NCI-H2227 (cell line): ENCODE data around the gene TMEM109.
A peak's percentile ranks its signal among the peaks of the same experiment; 100 is the strongest.
"Not testable (repeated sequence)": the region's sequence is repeated elsewhere in the genome, so short reads cannot be mapped to it uniquely, and the experiment has no call there.

Source experiments
- DNase-seq: peaks from one replicate; lab custom pipeline; 2025; ENCODE audit not compliant: unreplicated experiment; lab: John Stamatoyannopoulos, UW

TMEM109 gene

DNA sequence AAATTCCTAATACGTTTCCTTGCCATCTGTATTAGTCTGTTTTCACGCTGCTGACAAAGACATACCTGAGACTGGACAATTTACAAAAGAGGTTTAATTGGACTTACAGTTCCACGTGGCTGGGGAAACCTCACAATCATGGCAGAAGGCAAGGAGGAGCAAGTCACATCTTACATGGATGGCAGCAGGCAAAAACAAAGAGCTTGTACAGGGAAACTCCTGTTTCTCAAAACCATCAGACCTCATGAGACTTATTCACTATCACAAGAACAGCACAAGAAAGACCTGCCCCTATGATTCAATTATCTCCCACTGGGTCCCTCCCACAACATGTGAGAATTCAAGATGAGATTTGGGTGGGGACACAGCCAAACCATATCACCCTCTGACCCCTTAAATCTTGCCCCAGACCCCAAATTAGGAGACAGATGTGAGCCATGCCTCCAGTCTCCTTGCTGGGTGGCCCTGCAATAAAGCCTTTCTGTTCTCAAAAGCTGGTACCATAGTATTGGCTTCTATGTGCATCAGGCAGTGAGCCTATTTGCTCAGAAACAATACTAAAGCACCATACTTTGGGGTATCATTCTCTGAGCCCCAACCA, 4.2 kb upstream of the TMEM109 start:
- not testable (repeated sequence) for DNase-seq

DNA sequence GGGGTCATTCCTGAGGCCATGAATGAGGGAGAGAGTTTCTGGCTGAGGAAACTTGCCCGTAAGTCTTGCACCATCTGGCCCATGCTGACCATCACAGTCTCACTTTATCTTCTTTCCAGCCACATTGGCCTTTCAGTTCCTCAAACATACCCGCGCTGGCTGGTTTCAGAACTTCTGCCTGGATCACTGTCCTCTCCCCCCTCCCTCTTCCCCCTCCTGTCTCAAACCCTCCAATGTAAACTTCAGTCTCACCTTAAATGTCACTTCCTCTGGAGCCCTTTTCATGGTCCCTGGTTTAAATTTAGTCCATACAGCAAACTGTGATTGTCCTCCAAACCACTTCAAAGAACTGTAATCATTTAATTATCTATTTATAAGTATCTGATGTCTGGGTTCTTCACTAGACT, 3.7 kb upstream of the TMEM109 start:
- DNase-seq = no peak

DNA sequence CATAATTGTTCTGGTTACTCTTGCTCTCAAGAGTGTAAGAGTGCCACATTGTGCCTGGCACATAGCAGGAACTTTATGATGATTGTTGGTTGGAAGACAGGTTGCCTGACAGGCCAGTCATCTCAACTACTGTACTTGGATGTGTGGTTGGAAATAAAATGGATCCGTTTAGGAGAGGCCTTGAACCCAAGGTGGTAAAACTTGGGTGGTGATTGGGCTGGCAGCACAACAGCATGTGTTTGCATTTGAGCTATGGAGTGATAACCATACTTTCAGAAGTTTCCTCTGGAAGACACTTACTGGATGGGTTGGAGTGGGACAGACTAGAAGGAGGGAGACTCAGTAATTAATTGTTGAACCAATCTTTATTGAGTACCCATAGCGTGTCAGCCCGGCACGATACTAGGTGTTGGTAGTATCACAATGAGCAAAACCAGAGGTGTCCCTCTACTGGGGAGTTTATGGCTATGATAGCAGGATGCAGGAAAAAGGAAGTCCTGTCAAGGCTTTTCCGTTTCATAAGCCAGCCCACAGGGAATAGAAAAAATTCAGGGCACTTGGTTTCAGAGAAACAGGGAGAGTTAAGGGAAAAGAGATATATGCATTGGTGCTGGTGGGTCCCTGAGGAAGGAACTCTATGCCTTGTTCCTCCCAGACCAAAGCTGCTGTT, 3.1 kb upstream of the TMEM109 start:
- no peak for DNase-seq

DNA sequence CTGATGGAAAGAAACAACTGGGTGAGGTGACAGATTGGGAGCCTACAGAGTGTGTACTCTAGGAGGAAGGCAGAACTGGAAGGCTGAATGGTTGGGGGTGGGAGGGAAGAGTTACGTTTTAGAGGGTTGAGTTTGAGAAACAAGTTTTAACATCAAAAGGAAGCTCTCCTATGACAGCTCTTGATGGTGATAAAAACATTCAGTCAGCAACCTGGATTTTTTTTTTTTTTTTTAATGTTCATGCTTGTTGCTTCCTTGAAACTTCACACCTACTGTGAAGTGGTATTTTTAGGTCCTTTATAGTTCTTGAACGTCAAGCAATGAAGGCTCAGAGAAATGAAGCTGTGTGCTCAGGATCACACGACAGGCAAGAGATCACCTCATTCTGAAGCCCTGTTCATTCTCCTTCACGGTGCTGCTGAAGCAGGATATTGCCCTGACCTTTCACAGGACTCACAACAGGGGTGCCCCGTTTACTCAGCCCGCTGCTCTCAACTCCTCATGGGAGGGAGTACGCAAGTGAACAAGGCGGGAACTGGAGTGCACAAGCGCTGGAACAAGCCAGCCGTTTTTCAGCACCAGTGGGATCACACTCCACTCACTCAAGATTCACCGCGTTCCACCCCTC, 1.6 kb upstream of the TMEM109 start:
- peak; percentile 59 for DNase-seq

DNA sequence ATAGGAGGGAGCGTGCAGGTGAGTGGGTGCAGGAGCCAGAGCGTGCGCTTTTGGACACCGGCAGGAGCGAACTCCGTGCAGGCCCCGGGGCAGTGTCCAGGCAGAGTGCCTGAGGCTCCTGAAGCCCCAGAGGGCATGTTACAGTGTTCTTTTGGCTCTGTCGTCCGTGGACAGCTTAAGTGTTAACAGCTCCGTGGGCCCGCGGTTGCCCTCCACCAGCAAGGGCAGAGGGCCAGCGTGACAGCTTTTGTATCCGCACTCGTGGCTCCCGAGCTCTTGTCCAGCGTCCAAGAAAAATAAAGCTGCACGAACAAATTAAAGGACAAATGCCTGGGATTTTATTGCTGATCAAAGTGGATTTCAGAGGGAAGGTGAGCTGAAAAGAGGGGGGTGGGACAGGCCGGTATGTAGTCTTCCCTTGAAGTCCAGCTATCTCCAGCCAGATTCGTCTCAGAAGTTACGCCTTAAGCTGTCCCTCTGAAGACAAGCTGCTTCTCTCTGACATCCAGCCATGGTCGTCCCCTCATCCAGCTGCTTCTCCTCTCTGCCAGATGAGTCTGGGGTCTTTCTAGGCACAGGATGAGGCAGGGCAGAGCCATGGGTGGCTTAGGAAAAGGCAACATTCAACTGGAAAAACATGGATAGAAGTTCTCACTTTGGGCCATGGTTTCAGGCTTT, 968 bp upstream of the TMEM109 start:
- DNase-seq = peak; percentile 25

DNA sequence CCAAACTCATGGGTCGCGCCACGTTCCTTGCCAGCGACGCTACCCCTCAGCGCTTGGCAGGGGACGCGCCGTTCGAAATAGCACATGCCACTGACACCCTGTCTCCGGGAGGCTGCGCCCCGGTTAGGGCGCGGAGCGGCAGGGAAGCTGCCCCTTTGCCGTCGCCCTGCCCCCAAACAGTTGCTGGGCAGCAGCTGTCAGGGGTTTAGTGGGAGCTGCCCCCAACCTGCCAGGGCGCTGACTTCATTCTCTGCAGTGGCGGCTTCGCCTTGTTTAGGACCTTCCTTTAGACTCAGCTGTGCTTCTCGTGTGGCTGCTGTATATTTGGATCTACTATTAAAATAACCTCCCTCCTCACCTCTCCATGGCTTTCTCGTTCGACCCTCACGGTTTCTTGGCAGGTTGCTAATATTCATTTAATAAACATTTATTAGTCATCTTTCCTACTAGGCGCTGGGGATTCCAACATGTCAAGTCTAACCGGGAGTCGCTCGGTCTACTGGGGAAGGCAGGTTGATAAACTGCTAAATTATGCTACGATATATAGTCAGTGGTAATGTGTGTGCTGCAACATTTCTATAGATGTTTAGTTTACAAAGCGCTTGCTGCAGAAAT, 782 bp downstream of the TMEM109 start:
- peak; percentile 44 for DNase-seq

DNA sequence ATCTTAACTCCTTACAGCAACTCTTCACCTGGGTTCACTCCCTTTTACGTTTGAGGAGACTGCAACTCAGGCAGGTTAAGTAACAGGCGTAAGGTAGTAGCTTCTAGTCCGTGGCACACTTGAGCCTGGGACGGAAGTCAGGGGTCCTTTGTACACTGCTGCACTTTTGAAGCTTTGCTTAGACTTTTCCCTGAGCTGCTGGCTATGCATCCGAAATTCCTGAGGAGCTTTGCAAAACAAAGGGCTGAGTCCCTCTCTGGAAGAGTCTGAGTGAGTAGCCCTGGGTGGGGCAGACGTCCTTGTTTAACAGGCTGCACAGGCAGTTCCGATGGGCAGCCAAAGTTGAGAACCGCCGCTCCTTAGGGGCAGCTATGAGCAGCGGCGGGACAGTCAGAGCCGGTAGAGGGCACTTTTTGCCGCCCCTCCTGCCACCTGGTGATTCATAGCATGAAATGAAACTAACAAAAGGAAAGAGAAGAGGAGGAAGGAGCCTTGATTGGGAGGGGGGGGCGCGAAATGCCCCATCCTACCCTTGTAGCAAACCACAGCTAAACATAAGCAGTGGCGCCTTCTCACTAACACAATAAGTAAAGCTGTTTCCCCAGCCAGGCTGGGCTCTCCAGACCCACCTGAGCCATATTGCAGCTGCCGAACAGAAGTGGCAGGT, 1.4 kb downstream of the TMEM109 start:
- DNase-seq = peak; percentile 23

DNA sequence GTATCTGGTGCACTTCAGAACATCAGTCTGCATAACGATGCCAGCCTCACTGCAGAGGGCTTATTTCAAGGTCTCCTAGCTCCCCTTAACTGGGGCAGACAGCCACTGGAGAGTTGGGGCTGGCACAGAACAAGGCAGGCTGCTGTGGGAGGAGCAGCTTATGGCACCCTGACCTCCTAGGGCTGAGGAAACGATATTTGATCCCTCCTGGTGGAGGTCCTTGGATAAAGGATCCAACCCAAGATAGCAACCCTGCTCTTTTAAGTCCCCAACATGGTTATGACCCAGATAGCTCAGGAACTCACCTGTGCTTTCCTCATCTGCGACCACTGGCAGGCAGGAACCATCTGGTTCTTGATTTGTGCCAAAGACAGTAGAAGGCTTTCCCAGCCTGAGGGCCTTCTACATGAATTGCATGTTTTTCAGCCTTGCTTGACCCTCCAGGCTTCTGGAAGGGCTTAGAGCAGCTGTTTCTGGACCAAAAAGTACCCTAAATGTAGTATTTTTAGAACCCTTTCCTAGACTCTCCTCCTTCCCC, 2.8 kb downstream of the TMEM109 start:
- no peak for DNase-seq

DNA sequence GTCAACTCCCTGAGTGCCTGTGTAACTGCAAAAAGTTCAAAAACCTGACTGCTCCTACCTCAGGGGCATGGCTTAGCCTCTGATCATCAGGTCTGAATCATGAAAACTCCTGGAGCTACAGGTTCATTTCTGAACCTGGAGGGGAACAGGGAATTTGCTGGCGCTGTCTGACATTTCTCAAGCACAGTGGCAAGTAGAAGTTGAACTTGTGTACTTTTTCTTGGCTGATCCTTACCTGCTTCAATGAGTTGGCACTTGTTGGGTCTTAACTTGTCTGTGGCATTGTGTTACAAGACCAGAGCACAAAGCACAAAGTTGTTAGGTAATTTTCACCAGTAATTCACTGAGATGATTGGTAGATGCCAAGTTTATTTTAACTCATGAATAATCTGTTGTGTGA, 3.3 kb downstream of the TMEM109 start:
- no peak for DNase-seq

DNA sequence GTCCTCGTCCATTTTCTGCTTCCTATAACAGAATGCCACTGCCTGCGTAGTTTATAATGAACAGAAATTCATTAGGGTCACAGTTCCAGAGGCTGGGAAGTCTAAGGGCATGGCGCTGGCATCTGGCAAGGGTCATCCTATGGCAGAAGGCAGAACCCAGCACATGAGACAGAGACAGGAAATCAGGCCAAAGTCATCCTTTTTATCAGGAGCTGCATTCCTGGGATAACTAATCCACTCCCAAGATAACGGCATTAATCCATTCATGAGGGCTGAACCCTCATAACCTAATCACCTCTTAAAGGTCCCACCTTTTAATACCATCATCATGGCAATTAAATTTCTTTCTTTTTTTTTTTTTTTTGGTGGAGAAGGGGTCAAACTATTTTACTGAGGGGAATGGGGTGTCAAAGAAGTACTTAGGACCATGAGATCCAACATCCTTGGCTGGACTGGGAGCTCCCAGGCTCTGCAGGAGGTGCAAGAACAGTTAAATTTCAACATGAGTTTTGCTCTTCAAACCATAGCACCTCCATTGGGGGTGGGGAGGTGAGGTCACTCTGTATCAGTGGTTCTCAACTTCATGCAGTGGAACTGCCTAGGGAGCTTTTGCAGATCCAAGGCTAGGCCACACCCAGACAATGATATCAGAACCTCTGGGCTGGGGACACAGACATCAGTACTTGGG, 4.4 kb downstream of the TMEM109 start:
- no peak for DNase-seq

DNA sequence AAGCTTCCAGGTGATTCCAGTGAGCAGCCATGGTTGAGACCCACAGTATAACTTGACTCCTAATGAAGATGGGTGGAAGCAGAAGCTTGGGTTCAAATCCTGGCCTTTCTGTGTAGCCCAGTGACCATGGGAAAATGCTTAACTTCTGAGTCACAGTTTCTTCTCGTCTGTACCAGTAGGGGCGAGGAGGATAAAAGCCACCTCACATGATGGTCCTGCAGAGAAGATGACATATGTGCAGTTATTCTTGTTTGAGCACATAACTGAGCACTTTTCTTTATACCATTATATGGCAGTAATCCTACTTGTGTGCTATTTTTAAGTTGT, 4.9 kb downstream of the TMEM109 start:
- DNase-seq = no peak

DNA sequence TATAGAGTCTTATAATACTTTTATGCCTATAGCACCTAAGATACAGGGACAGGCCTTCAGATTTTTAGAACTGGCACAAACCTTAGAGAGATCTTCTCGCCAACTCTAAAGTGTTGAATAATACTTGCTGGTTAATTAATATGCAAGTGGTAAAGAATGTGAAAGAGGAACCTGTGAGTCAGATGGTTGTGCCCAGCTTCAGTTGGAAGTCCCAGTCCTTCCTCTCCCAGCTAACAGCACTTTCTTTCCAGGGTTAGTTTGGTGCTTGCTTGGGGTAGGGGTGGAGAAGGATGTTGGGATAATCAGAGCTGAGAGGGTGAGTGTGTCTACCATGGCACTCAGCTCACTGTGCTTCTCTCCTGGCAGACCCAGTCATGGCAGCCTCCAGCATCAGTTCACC, 5.4 kb downstream of the TMEM109 start:
- DNase-seq = no peak

DNA sequence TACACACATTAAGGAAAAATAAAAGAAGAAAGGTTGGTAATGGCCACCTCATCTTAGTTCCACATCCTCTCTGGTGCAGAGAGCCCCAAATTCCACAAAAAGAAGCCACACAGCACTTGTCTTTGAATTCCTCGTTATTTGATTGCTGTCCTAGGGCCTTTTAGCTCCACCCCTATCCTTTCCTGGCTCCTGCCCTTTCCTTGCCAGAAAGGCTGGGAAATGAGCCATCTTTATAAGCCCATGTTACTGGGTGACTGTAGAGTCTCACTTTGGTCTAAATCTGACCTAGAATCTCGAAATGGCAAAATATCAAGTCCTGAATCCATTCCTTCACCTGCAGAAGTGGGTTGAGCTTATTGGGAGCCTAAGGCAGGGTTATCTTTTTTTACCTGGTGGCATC, 6.0 kb downstream of the TMEM109 start:
- no peak for DNase-seq

DNA sequence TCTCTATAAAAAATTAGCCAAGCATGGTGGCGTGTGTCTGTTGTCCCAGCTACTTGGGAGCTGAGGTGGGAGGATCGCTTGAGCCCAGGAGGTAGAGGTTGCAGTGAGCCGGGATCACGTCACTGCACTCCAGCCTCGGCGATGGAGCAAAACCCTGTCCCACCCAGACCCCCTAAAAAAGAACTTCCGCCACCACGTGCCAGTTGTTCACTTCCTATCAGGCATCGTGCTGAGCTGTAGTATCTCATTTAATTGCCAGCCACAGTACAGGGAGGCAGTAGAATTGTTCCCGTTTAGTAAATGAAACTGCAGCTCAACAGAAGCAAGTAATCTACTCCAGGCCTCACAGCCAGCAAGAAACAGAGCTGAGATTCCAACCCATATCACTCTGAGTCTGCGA, 7.3 kb downstream of the TMEM109 start:
- DNase-seq = no peak

DNA sequence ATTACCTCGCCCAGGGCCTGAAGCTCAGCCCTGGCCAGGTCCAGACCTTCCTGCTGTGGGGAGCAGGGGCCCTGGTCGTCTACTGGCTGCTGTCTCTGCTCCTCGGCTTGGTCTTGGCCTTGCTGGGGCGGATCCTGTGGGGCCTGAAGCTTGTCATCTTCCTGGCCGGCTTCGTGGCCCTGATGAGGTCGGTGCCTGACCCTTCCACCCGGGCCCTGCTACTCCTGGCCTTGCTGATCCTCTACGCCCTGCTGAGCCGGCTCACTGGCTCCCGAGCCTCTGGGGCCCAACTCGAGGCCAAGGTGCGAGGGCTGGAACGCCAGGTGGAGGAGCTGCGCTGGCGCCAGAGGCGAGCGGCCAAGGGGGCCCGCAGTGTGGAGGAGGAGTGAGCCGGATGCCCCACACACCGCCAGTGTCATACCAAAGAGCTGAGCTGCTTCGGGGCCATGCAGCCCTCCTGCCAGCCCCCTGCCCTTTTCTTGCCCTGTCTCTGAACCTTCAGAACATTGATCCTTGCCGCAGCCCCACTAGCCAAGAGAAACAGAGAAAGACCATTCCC, 7.9 kb downstream of the TMEM109 start:
- no peak for DNase-seq

DNA sequence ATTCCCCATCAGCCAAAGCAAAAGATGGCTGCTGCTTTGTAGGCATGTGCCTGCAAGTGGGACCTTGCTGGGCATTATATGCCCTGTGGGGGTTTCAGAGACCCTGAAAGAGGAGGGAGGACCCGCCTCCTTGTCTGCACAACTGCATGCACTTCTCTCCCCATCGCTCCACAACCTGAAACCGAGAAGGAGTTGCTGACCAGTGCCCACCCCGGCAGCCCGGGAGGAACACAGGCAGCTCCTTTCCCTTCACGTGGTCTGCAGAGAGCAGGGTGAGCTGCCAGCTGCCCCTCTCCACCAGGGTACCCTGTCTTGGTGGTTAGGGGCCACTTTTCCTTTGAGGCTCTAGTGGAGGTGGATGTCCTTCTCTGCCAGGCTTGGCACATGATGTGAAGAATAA, 8.9 kb downstream of the TMEM109 start:
- DNase-seq = no peak

DNA sequence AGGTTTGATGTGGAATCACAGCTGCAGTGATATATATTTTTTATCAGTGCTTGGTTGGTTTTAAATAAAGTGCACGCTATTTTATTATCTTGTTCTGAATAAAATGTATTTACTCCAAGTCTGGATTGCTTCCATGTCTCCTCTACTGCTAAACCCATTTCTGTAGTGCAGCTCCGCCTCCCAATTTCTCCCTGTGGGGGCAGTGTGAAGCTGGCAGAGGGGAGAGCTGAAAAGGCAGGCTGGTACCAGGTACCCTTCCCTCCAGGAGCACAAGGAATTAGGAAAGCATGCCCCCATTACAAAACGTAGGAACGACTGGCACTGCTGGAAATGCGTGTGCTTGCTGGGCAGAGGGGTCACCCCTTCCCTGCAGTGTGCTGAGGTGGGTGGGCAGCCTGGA, 9.4 kb downstream of the TMEM109 start:
- no peak for DNase-seq

DNA sequence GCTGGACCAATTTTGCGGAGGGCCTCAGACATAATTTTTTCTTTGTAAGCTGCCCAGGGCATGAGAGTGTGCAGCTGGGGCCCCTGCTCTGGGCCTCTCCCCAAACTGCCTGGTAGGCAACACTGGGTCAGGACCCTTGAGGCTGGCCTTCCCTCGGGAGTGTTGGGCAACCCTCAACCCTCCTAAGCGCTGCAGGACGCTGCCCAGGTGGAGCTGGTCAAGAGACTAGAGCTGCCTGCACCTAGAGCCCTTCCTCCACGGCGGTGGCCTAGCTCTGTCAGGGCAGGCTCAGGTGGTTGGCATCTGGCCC, 9.8 kb downstream of the TMEM109 start:
- no peak for DNase-seq

DNA sequence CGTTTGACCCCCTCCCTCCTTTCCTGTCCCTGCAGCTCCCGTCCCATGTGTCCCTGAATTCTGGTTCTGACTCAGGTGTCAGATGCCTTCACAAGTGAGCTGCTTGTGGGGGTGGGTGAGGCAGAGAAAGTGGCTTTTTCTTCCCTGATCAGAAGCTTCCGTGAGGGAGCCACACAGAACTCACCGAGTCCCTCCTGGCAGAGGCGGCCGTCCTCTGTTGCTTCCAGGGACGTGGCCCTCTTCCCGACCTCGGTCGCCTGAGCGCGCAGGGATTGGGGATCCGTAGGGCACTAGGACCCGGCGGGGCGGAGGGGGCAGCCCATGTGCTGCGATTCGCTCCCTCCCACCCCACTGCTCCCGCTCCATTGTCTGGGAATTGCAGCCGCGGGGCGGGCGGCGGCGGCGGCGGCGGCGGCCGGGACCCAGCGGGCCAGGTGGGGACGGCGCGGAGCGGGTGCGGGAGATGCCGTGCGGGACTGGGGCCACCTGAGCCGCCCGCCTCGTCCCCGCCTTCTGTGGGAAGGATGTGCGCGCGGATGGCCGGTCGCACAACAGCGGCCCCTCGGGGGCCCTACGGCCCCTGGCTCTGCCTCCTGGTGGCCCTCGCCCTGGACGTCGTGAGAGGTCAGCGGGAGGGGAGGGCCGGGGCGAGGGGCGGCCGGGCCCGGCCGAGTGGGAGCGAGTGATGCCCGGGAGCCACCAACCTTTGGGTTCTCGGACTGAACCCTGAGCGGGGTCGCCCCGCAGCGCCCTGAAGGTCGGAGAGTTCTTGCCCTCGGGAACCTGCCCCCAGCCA, 10.3 kb downstream of the TMEM109 start, which contains the start of gene TMEM132A:
TSS of gene TMEM132A (plus strand) at position 351 of the 796 bp plus-strand sequence. CDS start at position 525, 174 bp downstream.
- peak; percentile 87 for DNase-seq
